Epithelial cell of proximal tubule (primary cell): ENCODE measurements around the gene PTEN. TPM values are rescaled to one million over a fixed set of nuclear protein-coding genes. Genes with fewer than 3 reads are reported as not detected.
"Not testable (repeated sequence)": the region's sequence is repeated elsewhere in the genome, so short reads cannot be mapped to it uniquely, and the experiment has no call there.

Experiments used
- DNase-seq: peaks from one replicate; pipeline ENCODE4 v3.0.0-alpha.2; 2011; ENCODE audit warnings: low read depth
- H3K4me3 ChIP-seq: 2 replicates; pipeline ENCODE4 v1.5.1; 2011; ENCODE audit warnings: low read depth, mild to moderate bottlenecking, low read length
- total RNA-seq: library from RNA; depleted of rRNA; stranded (reverse); fragments of >200 nt; gene quantifications from 2 replicates; pipeline ENCODE4 v1.2.3, GENCODE V29; 2015
- TF ChIP-seq, protein P1 (sequence below): conservative IDR thresholded peaks from 2 replicates; pipeline ENCODE4 v1.5.1; 2012; ENCODE audit warnings: low read depth, mild to moderate bottlenecking, low read length

The PTEN gene
- total RNA-seq, 1 donor from 2014 or later = 33.4 TPM

DNA sequence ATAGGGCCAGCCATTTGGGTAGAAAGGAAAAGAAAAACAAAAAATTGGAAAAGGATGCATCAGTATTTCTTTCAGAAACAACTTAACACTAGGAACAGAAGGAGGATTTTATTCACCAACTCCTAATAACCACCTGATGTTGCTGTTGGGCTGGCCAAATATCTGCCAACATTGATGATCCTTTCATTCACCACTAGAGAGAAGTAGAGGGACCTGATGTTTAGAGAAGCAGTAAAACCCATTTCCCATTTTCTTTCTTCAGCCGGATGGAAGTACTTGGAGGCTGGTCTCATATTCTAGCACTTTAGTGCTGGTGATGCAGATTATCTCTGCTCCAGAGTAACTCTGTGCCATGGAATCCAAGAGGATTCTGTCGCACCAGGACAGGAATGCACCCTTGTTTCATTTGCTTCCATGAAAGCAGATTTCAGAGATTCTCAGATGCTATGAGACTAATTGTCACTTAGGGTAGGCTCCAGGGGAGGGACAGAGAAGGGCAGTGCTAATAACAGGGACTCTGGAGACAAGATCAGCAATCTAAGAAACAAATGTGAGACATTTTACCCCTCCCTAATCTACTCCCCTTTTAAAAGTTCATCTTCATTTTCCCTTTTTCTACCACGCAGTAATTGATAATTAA lies 3.1 kb upstream of the PTEN start:
- no peak overlapping the region for H3K4me3 ChIP-seq
- TF ChIP-seq, protein P1, sequence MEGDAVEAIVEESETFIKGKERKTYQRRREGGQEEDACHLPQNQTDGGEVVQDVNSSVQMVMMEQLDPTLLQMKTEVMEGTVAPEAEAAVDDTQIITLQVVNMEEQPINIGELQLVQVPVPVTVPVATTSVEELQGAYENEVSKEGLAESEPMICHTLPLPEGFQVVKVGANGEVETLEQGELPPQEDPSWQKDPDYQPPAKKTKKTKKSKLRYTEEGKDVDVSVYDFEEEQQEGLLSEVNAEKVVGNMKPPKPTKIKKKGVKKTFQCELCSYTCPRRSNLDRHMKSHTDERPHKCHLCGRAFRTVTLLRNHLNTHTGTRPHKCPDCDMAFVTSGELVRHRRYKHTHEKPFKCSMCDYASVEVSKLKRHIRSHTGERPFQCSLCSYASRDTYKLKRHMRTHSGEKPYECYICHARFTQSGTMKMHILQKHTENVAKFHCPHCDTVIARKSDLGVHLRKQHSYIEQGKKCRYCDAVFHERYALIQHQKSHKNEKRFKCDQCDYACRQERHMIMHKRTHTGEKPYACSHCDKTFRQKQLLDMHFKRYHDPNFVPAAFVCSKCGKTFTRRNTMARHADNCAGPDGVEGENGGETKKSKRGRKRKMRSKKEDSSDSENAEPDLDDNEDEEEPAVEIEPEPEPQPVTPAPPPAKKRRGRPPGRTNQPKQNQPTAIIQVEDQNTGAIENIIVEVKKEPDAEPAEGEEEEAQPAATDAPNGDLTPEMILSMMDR = peak; percentile 79
- no peak for DNase-seq

- H3K4me3 ChIP-seq = no peak overlapping the region
- DNase-seq = no peak
- TF ChIP-seq, protein P1 = no peak
Observed at GRCh38 chr10:87860816-87861403, 2.5 kb upstream of the PTEN start.

DNA sequence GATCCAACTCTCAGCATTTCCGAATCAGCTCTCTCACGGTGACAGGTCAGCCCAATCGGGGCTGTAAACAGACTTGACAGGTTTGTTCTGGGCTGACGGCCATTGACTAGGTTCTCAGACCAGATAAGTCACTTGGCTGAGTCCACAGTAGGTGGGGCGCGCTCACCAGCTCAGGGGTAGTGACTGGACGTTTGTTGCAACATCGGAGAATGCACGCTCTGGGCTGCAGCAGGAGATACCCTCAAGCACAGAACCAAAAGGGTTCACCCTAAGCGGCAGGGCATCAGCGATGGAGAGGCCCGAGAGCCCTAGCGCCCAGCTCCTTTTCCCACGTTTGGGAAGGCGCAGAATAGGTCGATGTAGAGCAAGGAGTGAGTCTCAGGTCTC lies 1.9 kb upstream of the PTEN start:
- TF ChIP-seq, protein P1 = peak; percentile 47
- no peak for DNase-seq
- peak overlapping the region; percentile 72 for H3K4me3 ChIP-seq

DNA sequence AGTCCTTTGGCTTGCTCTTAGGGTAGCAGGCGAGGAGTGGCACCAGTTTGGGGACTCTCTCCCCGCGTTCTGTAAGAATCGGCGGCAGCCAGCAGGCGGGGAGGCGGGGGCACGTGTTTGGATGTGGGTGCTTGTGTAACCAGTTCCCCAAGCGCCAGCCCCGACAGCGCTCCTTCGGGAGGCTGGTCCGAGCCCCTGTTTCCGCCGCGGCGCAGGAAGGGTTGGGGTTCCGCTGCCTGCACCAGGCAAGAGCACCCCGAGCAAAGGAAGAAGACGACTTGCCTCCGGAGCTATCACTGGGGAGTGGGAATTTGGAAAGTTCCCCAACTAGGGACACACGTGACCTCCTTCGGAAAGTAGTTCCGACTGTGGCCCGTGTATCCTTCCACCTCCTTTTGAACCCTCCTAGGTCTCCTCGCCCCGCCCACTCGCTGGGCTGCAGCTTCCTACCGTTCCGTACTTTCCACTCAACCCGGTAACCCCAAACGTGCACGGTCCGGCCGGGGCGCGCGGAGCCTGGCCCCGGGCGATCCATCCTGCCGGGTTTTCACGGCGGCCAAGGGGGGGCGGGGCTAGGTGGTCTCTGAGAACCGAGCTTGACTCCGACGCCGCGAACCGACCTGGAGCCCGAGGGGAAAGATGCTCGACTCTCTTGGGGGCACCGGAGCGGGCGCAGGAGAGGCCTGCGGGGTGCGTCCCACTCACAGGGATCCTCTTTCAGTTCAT lies 1.3 kb upstream of the PTEN start:
- H3K4me3 ChIP-seq = peak overlapping the region; percentile 72
- peak; percentile 93 for DNase-seq
- TF ChIP-seq, protein P1 = no peak

- DNase-seq = no peak
- peak overlapping the region; percentile 72 for H3K4me3 ChIP-seq
- TF ChIP-seq, protein P1 = no peak
Observed at GRCh38 chr10:87862679-87863052, 759 bp upstream of the PTEN start.

GRCh38 chr10:87863951-87864495 lies 598 bp downstream of the PTEN start:
- peak overlapping the region; percentile 72 for H3K4me3 ChIP-seq
- not testable (repeated sequence) for DNase-seq

- H3K4me3 ChIP-seq = peak overlapping the region; percentile 72
- DNase-seq = no peak
- TF ChIP-seq, protein P1 = no peak
Observed at GRCh38 chr10:87864496-87865059, 1.2 kb downstream of the PTEN start.
